ENCODE data around the gene LRMDA. TPM values are rescaled to one million over a fixed set of nuclear protein-coding genes. Genes with fewer than 3 reads are reported as not detected.

The LRMDA gene
- total RNA-seq, 1 experiment from 2014 or later: 1.2 TPM

GRCh38 chr10:75971402-75972211 is 540.2 kb downstream of the LRMDA start:
- H3K4me3 ChIP-seq (ENCODE audit: low read length): no peak overlapping the region
- TF ChIP-seq CTCF (conservative IDR thresholded peaks at IDR 0.05; ENCODE audit: low read depth, low read length) (no peak), EZH2phosphoT487 (IDR thresholded peaks at IDR 0.05; ENCODE audit: borderline replicate concordance, low read length) (no peak), EZH2 (IDR thresholded peaks at IDR 0.05; ENCODE audit: low read length, unreplicated experiment) (no peak)
- 0 out of 2 replicates have a peak, but pooled peaks cover 8% of the 10 kb centered on the region for H3K9me2 ChIP-seq (replicated peaks; ENCODE audit: low read length)
- H3K79me2 ChIP-seq (ENCODE audit: low read length): no peaks in the 10 kb centered on the region
- no TSS peak for BruUV-seq (replicated peaks)
- no peaks in the 10 kb centered on the region for H3K36me3 ChIP-seq (ENCODE audit: low read depth, low read length)
- H3K9me3 ChIP-seq (ENCODE audit: low read length): no peaks in the 10 kb centered on the region
- H3K4me1 ChIP-seq (ENCODE audit: insufficient read depth, low read length): 0 out of 2 replicates have a peak, but pooled peaks cover 7% of the 10 kb centered on the region
- intact Hi-C loops (cut with micrococcal nuclease): no loop called here
- H3K27me3 ChIP-seq (ENCODE audit: low read length): peaks cover 29% of the 10 kb centered on the region
- ATAC-seq (no peak), DNase-seq (no peak)
- ChIA-PET POLR2A (ENCODE audit: unreplicated experiment) (interaction anchor here (0.6 kb wide), 1 partner anchor 77 kb away, joined by 7 read pairs; no protein-coding TSS in a partner anchor), CTCF (no interaction called here)
- H4K20me1 ChIP-seq (ENCODE audit: low read length): no peaks in the 10 kb centered on the region
- H3K27ac ChIP-seq (ENCODE audit: low read length): no peak overlapping the region
- no peak overlapping the region for H2AFZ ChIP-seq (ENCODE audit: low read length)
- H3F3A ChIP-seq (ENCODE audit: low read length, unreplicated experiment): no peaks in the 10 kb centered on the region
- H3K4me2 ChIP-seq (ENCODE audit: low read length): no peak overlapping the region
- H3K9ac ChIP-seq (ENCODE audit: low read length): no peak overlapping the region

GRCh38 chr10:75972491-75973276 is 541.3 kb downstream of the LRMDA start:
- no peak for TF ChIP-seq EZH2phosphoT487 (IDR thresholded peaks at IDR 0.05; ENCODE audit: borderline replicate concordance, low read length)
- no peak for TF ChIP-seq CTCF (conservative IDR thresholded peaks at IDR 0.05; ENCODE audit: low read depth, low read length)
- TF ChIP-seq EZH2 (IDR thresholded peaks at IDR 0.05; ENCODE audit: low read length, unreplicated experiment): no peak
- ChIA-PET CTCF (no interaction called here), POLR2A (ENCODE audit: unreplicated experiment) (interaction anchor here (0.6 kb wide), 1 partner anchor 76 kb away, joined by 7 read pairs; no protein-coding TSS in a partner anchor)
- 0 out of 2 replicates have a peak, but pooled peaks cover 7% of the 10 kb centered on the region for H3K4me1 ChIP-seq (ENCODE audit: insufficient read depth, low read length)
- H3K27me3 ChIP-seq (ENCODE audit: low read length): peaks cover 19% of the 10 kb centered on the region
- intact Hi-C loops (cut with micrococcal nuclease): no loop called here
- H3K27ac ChIP-seq (ENCODE audit: low read length): no peak overlapping the region
- no peak overlapping the region for H3K4me2 ChIP-seq (ENCODE audit: low read length)
- no peaks in the 10 kb centered on the region for H3K79me2 ChIP-seq (ENCODE audit: low read length)
- no peak for ATAC-seq
- no peak overlapping the region for H3K9ac ChIP-seq (ENCODE audit: low read length)
- H4K20me1 ChIP-seq (ENCODE audit: low read length): no peaks in the 10 kb centered on the region
- no peaks in the 10 kb centered on the region for H3F3A ChIP-seq (ENCODE audit: low read length, unreplicated experiment)
- 0 out of 2 replicates have a peak, but pooled peaks cover 8% of the 10 kb centered on the region for H3K9me2 ChIP-seq (replicated peaks; ENCODE audit: low read length)
- no peak overlapping the region for H2AFZ ChIP-seq (ENCODE audit: low read length)
- DNase-seq: peak; percentile 58
- no TSS peak for BruUV-seq (replicated peaks)
- no peak overlapping the region for H3K4me3 ChIP-seq (ENCODE audit: low read length)
- H3K36me3 ChIP-seq (ENCODE audit: low read depth, low read length): no peaks in the 10 kb centered on the region
- no peaks in the 10 kb centered on the region for H3K9me3 ChIP-seq (ENCODE audit: low read length)
